Suprapubic skin (tissue), 4 donors: ENCODE data around the gene MAN1C1.

Source experiments
- CTCF ChIP-seq, 2 donors: fragments of 200-600 bp in 1 of 2; fragments of 450-650 bp in 1 of 2; sonication (generic) in 1 of 2; IDR thresholded peaks; one replicate each; pipeline ENCODE4 v1.5.1; 2016 to 2019; ENCODE audit warnings: antibody characterized with exemption in 2 of 2, mild to moderate bottlenecking in 1 of 2, moderate library complexity in 1 of 2
- POLR2A ChIP-seq, 2 donors: fragments of 450-650 bp; IDR thresholded peaks; one replicate each; pipeline ENCODE4 v1.6.1; 2017; ENCODE audit warnings: antibody characterized with exemption in 2 of 2, mild to moderate bottlenecking in 2 of 2, moderate library complexity in 2 of 2
- POLR2AphosphoS5 ChIP-seq, 3 donors: sonication (generic); formaldehyde crosslinking; IDR thresholded peaks; one replicate each; pipeline ENCODE4 v1.6.1; 2017; ENCODE audit warnings: antibody characterized with exemption in 3 of 3

- TF ChIP-seq POLR2AphosphoS5 (IDR thresholded peaks at IDR 0.05) (no peak), POLR2A (IDR thresholded peaks at IDR 0.05) (no peak), CTCF (IDR thresholded peaks at IDR 0.05) (no peak)
These were observed 99.7 kb downstream of the MAN1C1 start for GRCh38 chr1:25716320-25716719.
